H7 (cell line): ENCODE results near the gene ANKRD22. TPM values are rescaled to one million over a fixed set of nuclear protein-coding genes. Genes with fewer than 3 reads are reported as not detected.

Experiments
- DNase-seq: peaks from one replicate; pipeline ENCODE4 v3.0.0; 2012
- H3K27me3 ChIP-seq: 2 replicates; pipeline ENCODE4 v1.6.0; 2011; ENCODE audit warnings: mild to moderate bottlenecking, low read length; ENCODE audit not compliant: control insufficient read depth, insufficient read depth
- H3K36me3 ChIP-seq: replicated peaks from 2 replicates; pipeline ENCODE4 v1.5.1; 2011; ENCODE audit warnings: low read length; ENCODE audit not compliant: control insufficient read depth, insufficient read depth
- H3K4me3 ChIP-seq: 2 replicates; pipeline ENCODE4 v1.5.1; 2011; ENCODE audit warnings: low read depth, mild to moderate bottlenecking, control low read depth, low read length, moderate library complexity; ENCODE audit not compliant: insufficient read depth
- total RNA-seq: library from RNA; depleted of rRNA; stranded (reverse); fragments of >200 nt; shearing (Covaris generic); gene quantifications from 2 replicates; pipeline ENCODE4 v1.2.3, GENCODE V29; 2014

Gene ANKRD22
- total RNA-seq, 1 experiment from 2014 or later = not detected

- Histone ChIP-seq H3K4me3 (no peak overlapping the region), H3K36me3 (no peaks in the 10 kb centered on the region), H3K27me3 (no peaks in the 10 kb centered on the region)
- DNase-seq = no peak
Observed at GRCh38 chr10:88805924-88806323, 45.7 kb downstream of the ANKRD22 start.

GRCh38 chr10:88805361-88805760 is 46.3 kb downstream of the ANKRD22 start:
- Histone ChIP-seq H3K4me3 (no peak overlapping the region), H3K36me3 (no peaks in the 10 kb centered on the region)

DNA sequence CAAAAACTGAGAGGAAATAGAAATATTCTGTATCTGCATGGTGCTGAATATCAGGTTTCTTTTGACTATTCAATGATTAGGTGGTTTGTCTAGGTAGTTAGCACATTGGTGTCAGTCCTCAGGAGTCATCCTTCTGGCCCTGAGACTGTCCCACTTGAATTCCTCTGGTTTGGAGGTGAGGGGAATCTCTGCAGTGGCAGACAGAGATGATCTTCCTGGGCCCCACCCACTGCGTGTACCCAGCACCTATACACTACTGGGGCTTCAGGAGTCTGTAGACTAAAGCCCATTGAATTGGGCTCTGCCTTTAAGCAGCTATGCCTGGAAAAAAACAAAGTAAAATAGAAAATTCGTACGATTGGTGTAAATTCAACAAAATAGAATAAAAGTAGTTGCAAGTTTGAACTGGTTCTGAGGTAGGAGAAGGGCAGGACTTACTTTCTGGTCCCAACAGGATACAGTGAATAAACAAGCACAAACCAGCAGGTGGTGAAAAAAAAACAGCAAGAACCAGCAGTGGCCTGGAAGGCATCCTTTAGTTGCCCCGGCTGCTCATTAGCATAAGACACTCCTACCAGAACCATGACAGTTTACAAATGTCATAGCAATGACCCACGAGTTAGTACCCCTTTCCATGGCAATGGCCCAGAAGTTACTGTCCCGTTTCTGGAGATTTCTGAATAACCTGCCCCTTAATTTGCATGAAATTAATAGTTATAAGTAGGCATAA is 47.4 kb downstream of the ANKRD22 start:
- DNase-seq = no peak
- H3K36me3 ChIP-seq = no peaks in the 10 kb centered on the region
- no peaks in the 10 kb centered on the region for H3K27me3 ChIP-seq

More at GRCh38 chr10:88805361-88805760, 46.3 kb downstream of the ANKRD22 start:
- no peak for DNase-seq
- no peaks in the 10 kb centered on the region for H3K27me3 ChIP-seq

DNA sequence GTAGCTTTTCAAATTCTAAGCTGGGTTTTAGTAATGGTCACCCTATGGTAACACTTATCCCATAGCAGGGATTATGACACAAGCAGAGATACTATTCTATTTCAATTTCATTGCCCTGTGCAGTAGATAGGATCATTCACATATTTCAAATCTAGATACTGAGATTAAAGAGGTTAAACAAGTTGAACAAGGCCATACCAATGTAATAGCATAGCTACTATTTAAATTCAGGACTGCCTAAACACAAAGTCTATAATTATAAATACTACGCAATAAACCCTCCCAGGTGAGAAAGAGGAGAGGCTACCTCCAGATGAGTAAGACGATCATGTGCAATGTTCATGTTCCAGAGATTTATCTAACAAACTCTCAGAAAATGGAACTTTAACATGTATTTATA is 48.0 kb downstream of the ANKRD22 start:
- no peaks in the 10 kb centered on the region for H3K27me3 ChIP-seq
- no peak overlapping the region for H3K4me3 ChIP-seq
- no peaks in the 10 kb centered on the region for H3K36me3 ChIP-seq
- no peak for DNase-seq

More for the DNA sequence above, 47.4 kb downstream of the ANKRD22 start:
- no peak overlapping the region for H3K4me3 ChIP-seq

- H3K36me3 ChIP-seq = no peaks in the 10 kb centered on the region
- no peaks in the 10 kb centered on the region for H3K27me3 ChIP-seq
Observed at GRCh38 chr10:88802523-88803285, 48.9 kb downstream of the ANKRD22 start, which contains the start of gene LIPM. LIPM (plus strand) TSS chr10:88802730; CDS start chr10:88802897, 167 bp downstream.

GRCh38 chr10:88800152-88801125 is 51.2 kb downstream of the ANKRD22 start:
- Histone ChIP-seq H3K36me3 (no peaks in the 10 kb centered on the region), H3K27me3 (no peaks in the 10 kb centered on the region), H3K4me3 (no peak overlapping the region)
- no peak for DNase-seq

More at GRCh38 chr10:88802523-88803285, 48.9 kb downstream of the ANKRD22 start, which contains the start of gene LIPM:
- no peak within 1 kb of the TSS for H3K4me3 ChIP-seq
- DNase-seq = no peak

GRCh38 chr10:88794731-88795130 is 56.9 kb downstream of the ANKRD22 start:
- no peaks in the 10 kb centered on the region for H3K36me3 ChIP-seq
- no peak overlapping the region for H3K4me3 ChIP-seq
- no peak for DNase-seq
- no peaks in the 10 kb centered on the region for H3K27me3 ChIP-seq

- DNase-seq = no peak
- Histone ChIP-seq H3K4me3 (no peak overlapping the region), H3K36me3 (no peaks in the 10 kb centered on the region), H3K27me3 (no peaks in the 10 kb centered on the region)
Observed at GRCh38 chr10:88793712-88794299, 57.8 kb downstream of the ANKRD22 start.

DNA sequence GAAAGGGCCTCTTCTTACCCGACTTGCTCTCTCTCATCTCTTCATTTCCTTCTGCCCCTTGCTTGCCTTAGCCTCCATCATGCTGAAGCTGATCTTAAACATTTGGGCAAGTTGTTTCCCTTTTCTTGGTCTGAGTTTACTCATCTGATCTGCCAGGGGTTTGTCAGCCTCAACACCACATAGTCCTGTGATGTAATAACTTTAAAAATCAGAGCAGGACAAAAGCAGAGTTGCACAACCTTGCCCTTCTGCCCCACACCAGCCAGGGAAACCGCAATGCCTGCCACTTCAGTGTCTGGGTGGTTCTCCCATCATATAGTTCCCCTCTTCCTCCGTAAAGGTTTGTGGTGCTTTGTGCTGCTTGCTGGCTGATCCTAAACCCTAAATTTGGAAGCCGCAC is 59.0 kb downstream of the ANKRD22 start:
- no peaks in the 10 kb centered on the region for H3K36me3 ChIP-seq
- DNase-seq = no peak
- H3K4me3 ChIP-seq = no peak overlapping the region
- H3K27me3 ChIP-seq = no peaks in the 10 kb centered on the region

- no peak overlapping the region for H3K4me3 ChIP-seq
- H3K36me3 ChIP-seq = no peaks in the 10 kb centered on the region
- peak; percentile 11 for DNase-seq
- H3K27me3 ChIP-seq = no peaks in the 10 kb centered on the region
Observed at GRCh38 chr10:88791924-88792323, 59.7 kb downstream of the ANKRD22 start.

- DNase-seq = no peak
- H3K27me3 ChIP-seq = no peaks in the 10 kb centered on the region
- no peaks in the 10 kb centered on the region for H3K36me3 ChIP-seq
- H3K4me3 ChIP-seq = no peak overlapping the region
Observed at GRCh38 chr10:88788924-88789323, 62.7 kb downstream of the ANKRD22 start.

- DNase-seq = no peak
- no peak overlapping the region for H3K4me3 ChIP-seq
- H3K27me3 ChIP-seq = no peaks in the 10 kb centered on the region
- no peaks in the 10 kb centered on the region for H3K36me3 ChIP-seq
Observed at GRCh38 chr10:88787463-88787862, 64.2 kb downstream of the ANKRD22 start.

- no peak overlapping the region for H3K4me3 ChIP-seq
- H3K36me3 ChIP-seq = no peaks in the 10 kb centered on the region
- H3K27me3 ChIP-seq = no peaks in the 10 kb centered on the region
- DNase-seq = no peak
Observed at GRCh38 chr10:88786032-88786770, 65.4 kb downstream of the ANKRD22 start.
